ENCODE measurements around the gene C1QL1.

C1QL1 gene

DNA sequence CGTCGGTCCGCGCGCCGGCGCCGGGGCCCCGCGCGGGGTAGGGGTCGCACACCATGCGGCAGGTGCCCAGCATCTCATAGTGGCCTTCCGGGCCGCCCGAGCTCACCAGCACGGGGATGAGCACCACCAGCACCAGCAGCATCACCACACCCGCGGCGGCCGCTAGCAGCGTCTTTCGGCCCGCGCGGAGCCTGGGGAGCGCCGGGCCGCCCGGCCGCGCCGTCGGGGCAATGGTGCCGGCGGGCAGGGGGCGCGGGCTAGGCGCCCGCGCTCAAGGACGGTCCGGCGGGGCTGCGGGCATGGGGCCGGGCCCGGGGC, 237 bp downstream of the C1QL1 start:
- DNase-seq (ENCODE audit: low read depth, low spot score): no peak
- ChIA-PET CTCF (interaction anchor here (1.4 kb wide), 1 partner anchor 54 kb away, joined by 3 read pairs; no protein-coding TSS in a partner anchor), POLR2A (interaction anchor here (0.6 to 1.0 kb wide), 2 partner anchors 58 to 83 kb away, joined by 3 to 4 read pairs; no protein-coding TSS in a partner anchor)
- TF ChIP-seq, protein P1, sequence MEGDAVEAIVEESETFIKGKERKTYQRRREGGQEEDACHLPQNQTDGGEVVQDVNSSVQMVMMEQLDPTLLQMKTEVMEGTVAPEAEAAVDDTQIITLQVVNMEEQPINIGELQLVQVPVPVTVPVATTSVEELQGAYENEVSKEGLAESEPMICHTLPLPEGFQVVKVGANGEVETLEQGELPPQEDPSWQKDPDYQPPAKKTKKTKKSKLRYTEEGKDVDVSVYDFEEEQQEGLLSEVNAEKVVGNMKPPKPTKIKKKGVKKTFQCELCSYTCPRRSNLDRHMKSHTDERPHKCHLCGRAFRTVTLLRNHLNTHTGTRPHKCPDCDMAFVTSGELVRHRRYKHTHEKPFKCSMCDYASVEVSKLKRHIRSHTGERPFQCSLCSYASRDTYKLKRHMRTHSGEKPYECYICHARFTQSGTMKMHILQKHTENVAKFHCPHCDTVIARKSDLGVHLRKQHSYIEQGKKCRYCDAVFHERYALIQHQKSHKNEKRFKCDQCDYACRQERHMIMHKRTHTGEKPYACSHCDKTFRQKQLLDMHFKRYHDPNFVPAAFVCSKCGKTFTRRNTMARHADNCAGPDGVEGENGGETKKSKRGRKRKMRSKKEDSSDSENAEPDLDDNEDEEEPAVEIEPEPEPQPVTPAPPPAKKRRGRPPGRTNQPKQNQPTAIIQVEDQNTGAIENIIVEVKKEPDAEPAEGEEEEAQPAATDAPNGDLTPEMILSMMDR (IDR thresholded peaks at IDR 0.05; ENCODE audit: insufficient read depth, low read length, missing control alignments): no peak
- no peak overlapping the region; the same call in 1 of the 2 replicates for H3K4me3 ChIP-seq (ENCODE audit: low read depth, low read length)

GRCh38 chr17:44967026-44967906, 837 bp downstream of the C1QL1 start:
- CTCF ChIA-PET: no interaction called here
- no peak overlapping the region; the same call in 1 of the 2 replicates for H3K4me3 ChIP-seq (ENCODE audit: low read depth, low read length)
- TF ChIP-seq, protein P1 (IDR thresholded peaks at IDR 0.05; ENCODE audit: insufficient read depth, low read length, missing control alignments): no peak
- DNase-seq (ENCODE audit: low read depth, low spot score): no peak
- POLR2A ChIA-PET: no interaction called here

DNA sequence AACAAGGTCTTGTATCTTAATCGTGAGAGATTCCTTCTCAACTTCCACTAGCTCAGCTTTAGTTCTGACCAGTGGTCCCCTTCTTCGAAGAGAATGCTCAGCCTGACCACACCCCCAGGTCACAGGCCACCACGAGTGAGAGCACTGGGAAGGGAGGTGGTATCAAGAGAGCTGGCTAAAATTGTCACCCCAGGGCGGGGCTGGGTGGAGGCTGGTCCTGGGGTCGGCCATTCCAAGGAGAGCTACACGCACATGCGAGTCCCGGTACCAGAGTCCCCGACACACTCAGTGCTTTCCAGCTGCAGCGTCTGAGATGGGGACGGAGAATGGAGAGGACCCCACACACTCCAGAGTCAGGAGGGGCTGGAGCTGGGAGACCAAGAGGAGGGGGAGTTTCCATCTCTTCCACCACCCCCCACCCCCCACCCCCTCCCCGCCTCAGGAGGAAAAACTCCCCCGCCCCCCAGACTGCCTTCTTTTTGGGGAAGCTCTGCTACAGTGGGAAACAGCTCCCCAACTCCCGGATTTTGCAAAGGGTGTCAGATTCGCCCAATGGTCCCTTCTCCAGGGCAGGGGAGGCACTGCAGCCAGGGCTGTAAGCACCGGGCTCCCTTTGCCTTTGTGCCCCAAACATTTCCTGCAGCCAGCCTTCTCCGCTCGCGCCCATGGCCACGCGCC, 1.6 kb downstream of the C1QL1 start:
- CTCF ChIA-PET: no interaction called here
- no peak overlapping the region for H3K4me3 ChIP-seq (ENCODE audit: low read depth, low read length)
- DNase-seq (ENCODE audit: low read depth, low spot score): no peak
- POLR2A ChIA-PET: no interaction called here
- TF ChIP-seq, protein P1 (IDR thresholded peaks at IDR 0.05; ENCODE audit: insufficient read depth, low read length, missing control alignments): no peak

DNA sequence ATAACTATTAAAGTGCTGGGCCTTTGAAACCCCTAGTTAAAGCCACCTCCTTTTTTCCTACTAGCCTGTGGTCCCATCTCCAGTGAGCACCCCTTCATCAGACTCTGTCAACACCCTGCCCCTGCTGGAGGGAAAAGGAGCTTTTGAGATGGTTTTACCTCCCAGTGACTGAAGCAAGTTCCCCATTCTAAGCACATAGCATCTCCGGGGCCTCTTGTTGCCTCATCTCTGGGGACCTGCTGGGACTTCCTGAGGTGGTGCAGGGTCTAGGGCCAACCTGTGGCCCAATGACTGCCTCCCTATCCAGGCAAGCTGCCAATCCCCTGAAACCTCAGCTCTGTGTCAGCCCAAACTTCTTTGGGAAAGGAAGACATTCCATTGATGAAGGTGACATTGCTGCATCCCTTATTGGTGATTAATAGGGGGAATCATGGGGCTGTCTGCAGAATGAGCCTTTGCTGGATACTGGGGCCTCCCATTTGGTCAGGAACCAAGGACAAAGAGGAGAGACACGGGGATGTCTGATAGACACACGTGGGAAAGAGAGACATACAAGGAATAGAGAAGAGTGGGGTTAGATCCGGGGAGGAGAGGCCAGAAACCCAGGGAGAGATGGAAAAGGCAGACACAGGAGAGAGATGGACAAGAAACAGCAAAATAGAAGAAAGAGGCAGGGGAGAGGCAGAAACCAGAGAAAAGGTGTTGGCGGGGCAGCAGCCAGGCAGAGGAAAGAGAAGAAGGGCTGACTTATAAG, 2.4 kb downstream of the C1QL1 start:
- CTCF ChIA-PET: interaction anchor here (1.0 kb wide), 1 partner anchor 170 kb away, joined by 3 read pairs; the partner anchor contains the start of gene ACBD4
- H3K4me3 ChIP-seq (ENCODE audit: low read depth, low read length): no peak overlapping the region
- POLR2A ChIA-PET: no interaction called here
- TF ChIP-seq, protein P1 (IDR thresholded peaks at IDR 0.05; ENCODE audit: insufficient read depth, low read length, missing control alignments): no peak
- no peak for DNase-seq (ENCODE audit: low read depth, low spot score)

DNA sequence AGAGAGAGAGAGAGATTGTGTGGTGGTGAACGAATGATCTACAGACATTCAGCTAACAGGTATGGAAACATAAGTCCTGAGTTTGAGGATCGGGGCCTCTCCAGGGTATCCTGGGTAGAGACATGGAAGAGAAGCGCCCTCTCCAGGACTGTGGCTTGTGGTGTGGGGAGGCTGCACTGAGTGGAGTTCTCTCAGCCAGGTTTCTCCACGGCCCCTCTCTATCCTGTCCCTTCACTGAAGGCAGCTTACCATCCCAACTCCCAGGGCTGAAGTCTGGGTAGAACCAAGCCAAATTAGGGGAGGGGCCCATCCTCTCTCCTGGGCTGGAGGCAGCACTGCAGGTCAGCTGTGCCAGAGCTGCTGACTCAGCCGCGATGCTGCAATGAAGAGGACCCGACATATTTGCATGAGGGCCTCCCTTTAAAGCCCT, 6.2 kb downstream of the C1QL1 start:
- no peak for DNase-seq (ENCODE audit: low read depth, low spot score)
- POLR2A ChIA-PET: no interaction called here
- TF ChIP-seq, protein P1 (IDR thresholded peaks at IDR 0.05; ENCODE audit: insufficient read depth, low read length, missing control alignments): no peak
- CTCF ChIA-PET: interaction anchor here (2.2 kb wide), 1 partner anchor 17 kb away, joined by 5 read pairs; no protein-coding TSS in a partner anchor
- H3K4me3 ChIP-seq (ENCODE audit: low read depth, low read length): no peak overlapping the region

All from AG04449 (cell line).